ENCODE results near the gene TWIST1. TPM values are rescaled to one million over a fixed set of nuclear protein-coding genes. Genes with fewer than 3 reads are reported as not detected.

The TWIST1 gene
- total RNA-seq, 1 donor from 2014 or later = not detected

- no peak for DNase-seq (ENCODE audit: low read depth in 2 of 2)
Observed at GRCh38 chr7:19097165-19098055, 20.0 kb downstream of the TWIST1 start.

GRCh38 chr7:19095353-19095860 lies 22.0 kb downstream of the TWIST1 start:
- DNase-seq (ENCODE audit: low read depth in 2 of 2) = no peak

DNA sequence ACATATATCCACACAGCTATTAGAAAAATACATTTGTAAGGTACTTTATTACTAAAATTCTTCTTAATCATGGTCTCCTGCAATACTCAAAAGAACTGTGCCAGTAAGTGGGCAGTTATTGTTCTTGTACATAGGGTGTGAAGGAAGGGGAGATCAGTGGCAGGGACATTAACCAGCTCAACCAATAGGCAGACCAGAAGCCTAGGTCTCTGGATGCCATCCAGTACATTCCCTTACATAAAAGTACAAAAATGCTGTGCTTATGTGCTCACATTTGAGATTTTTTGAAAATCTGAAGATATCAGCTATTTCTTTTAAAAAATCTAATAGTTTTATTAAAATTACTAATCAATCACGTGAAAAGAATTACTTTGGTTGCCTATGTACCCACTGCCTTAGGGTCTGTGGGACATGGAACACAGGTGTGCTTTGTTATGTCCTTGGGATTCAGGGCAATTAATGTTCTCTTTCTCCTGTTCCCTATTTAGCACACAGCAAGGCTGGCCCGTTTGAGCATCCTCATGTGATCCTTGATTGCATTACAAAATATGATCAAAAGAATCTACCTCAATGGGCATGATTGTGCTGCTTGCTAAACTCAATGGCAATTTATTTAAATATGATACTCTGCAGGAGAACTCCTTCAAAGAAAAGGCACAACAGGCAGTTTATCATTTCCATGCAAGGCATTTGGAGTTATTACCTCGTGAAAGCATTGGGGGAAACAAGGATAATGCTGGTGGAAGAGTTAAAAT lies 22.7 kb downstream of the TWIST1 start:
- no peak for DNase-seq (ENCODE audit: low read depth in 2 of 2)

DNA sequence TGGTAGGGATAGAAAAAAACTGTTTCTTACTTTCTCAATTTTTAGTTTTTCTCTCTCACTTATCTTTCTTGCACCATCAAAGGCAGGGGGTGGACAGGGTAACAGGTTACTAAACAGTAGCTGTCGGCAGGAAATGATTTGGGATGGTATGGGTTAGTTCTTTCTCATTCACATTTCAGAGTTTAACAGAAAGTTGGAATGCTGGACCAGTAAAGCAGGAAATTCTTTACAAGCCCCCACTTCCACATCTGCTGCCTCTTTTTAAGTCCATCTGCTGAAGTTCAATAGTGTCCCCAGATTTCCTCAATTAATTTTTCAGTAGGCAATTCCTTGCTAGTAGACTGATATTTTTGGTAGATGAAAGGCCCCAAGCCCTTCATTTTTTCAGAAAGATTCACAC lies 23.3 kb downstream of the TWIST1 start:
- no peak for DNase-seq (ENCODE audit: low read depth in 2 of 2)

DNA sequence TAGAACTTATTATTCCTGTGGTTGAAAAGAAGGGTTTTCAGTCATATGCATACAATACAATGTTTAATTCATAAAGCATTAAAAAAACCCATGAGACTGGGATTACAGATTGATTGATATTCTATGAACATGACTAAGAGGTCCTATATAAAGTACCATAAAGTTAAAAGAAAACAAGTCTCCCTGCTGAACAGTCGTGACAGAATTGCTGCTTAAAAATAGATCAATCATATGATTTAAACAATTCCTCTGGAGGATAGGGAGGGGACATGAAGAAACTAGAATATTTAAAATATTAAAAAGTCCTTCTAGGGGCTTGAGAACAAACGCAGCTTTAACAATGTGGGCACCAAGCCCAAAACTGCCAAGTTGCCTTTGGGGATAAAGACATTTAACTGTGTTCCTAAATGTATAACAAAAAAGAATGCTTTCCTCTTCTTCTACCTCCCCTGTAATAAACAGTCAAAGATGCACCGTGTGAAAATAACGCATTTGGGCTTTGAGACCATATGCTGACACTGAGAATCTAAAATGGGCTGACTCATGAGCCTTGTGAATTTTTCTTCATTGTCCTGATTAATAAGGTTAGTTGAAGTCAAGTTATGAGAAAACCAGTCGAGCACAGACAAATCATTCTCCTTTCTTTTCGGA lies 25.8 kb downstream of the TWIST1 start:
- DNase-seq (ENCODE audit: low read depth in 2 of 2) = no peak

- no peak for DNase-seq (ENCODE audit: low read depth in 2 of 2)
Observed at GRCh38 chr7:19090526-19090925, 26.9 kb downstream of the TWIST1 start.

DNA sequence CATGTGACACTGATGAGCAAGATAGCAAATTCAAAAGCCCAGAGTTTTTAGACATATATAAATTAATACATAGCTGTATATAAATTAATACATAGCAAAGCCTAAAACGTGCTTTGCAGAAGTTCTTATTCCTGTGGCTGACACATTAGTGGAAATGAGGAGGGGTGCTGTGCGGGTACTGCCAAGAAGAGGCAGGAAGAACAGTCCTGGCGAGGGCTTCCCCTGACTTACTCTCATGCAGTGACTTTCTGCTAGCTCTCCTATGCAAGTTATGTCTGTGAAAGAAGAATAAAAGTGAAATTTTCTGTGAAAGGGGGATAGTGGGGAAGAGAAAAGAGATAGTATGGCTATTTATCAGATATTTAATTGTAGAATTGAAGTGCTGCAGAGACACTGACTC lies 27.6 kb downstream of the TWIST1 start:
- no peak for DNase-seq (ENCODE audit: low read depth in 2 of 2)

GRCh38 chr7:19089378-19089777 lies 28.1 kb downstream of the TWIST1 start:
- DNase-seq (ENCODE audit: low read depth in 2 of 2) = no peak

DNA sequence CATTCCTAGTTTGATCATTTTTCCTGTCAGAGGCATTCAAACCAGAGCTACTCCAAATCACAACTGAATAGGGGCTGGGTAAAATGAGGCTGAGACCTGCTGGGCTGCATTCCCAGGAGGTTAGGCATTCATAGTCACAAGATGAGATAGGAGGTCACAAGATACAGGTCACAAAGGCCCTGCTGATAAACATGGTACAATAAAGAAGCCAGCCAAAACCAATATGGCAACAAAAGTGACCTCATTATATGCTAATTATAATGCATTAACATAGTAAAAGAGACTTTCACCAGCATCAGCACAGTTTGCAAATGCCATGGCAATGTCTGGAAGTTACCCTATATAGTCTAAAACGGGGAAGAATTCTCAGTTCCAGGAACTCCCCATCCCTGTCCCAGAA lies 37.3 kb downstream of the TWIST1 start:
- no peak for DNase-seq (ENCODE audit: low read depth in 2 of 2)

DNA sequence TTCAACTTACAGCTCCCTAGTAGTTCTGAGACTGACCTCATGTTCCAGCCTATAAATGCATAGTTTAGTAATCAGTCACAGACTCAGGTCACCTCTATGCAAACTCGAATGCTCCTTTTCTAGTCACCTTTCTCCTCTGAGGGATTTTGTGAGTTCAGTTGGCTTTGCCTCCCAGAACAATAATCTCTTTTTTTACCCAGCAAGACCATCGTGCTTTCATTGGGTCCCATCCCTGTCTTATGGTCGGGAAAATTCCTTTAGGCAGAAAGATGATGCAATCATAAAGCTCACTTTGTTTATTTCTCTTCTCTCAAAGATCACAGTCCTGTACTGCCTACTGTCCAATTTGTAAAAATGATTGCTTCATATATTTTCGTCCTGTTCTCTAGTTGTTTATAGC lies 38.4 kb downstream of the TWIST1 start:
- no peak for DNase-seq (ENCODE audit: low read depth in 2 of 2)

DNA sequence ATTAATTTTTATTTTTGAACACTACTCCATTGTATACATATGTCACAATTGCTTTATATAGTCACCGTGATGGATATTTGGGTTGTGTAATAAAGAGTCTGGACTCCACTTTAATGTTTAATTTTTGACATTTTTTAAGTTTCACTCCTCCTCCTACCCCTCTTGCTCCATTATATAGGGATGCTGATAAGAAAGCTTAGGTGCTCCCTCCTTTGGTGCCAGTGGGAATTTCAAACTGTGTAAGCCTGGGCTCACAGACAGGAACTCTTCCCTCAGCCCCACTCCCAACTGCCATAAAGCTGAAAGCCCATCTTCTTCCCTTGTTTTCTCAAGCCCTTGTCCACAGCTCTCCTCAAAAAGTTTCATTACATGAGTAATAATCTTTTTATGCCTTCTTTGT lies 47.6 kb downstream of the TWIST1 start:
- no peak for DNase-seq (ENCODE audit: low read depth in 2 of 2)

GRCh38 chr7:19066170-19066569 lies 51.3 kb downstream of the TWIST1 start:
- no peak for DNase-seq (ENCODE audit: low read depth in 2 of 2)

Other genes starting within 250 kb of the TWIST1 start
- not detected in 2 replicates for gene FERD3L, start 27.8 kb upstream of the TWIST1 start, total RNA-seq

Data from lung microvascular endothelial cell (primary cell).